HepG2 (cell line): ENCODE results near the gene ZNF451. TPM values are rescaled to one million over a fixed set of nuclear protein-coding genes. Genes with fewer than 3 reads are reported as not detected.
A peak's percentile ranks its signal among the peaks of the same experiment; 100 is the strongest.

Experiments used
- ATF7 ChIP-seq, 2 experiments: fragments of 450-650 bp in 1 of 2; sonication (generic) in 1 of 2; formaldehyde crosslinking in 1 of 2; IDR thresholded peaks; 2 replicates each; pipeline versions ENCODE4 v1.4.0 to v1.6.1; 2016 to 2020; ENCODE audit warnings: antibody characterized with exemption in 1 of 2, mild to moderate bottlenecking in 1 of 2, missing genetic modification reagents in 1 of 2
- CBX2 ChIP-seq, 2 experiments: fragments of 200-600 bp in 1 of 2; sonication (generic); formaldehyde crosslinking in 1 of 2; IDR thresholded peaks; 2 replicates each; pipeline versions ENCODE4 v1.7.0 to v1.8.1; 2018 to 2022; ENCODE audit warnings: low read depth in 2 of 2, low read length in 1 of 2, mild to moderate bottlenecking in 1 of 2, missing genetic modification reagents in 1 of 2
- HOXA5 ChIP-seq: sonication (generic); formaldehyde crosslinking; IDR thresholded peaks from 2 replicates; pipeline ENCODE4 v1.4.0; 2020; ENCODE audit warnings: missing genetic modification reagents
- MED13 ChIP-seq: sonication (generic); formaldehyde crosslinking; IDR thresholded peaks from 2 replicates; pipeline ENCODE4 v1.5.0; 2020; ENCODE audit warnings: missing genetic modification reagents
- MED8 ChIP-seq: sonication (generic); formaldehyde crosslinking; IDR thresholded peaks from 2 replicates; pipeline ENCODE4 v1.8.1; 2023; ENCODE audit warnings: mild to moderate bottlenecking, missing genetic modification reagents; ENCODE audit not compliant: insufficient replicate concordance
- MIER3 ChIP-seq: IDR thresholded peaks from 2 replicates; pipeline ENCODE4 v1.6.1; 2016; ENCODE audit warnings: missing compliant biosample characterization, borderline replicate concordance
- NFIC ChIP-seq: IDR thresholded peaks from 2 replicates; pipeline ENCODE4 v1.6.1; 2012; ENCODE audit warnings: mild to moderate bottlenecking, low read length, inconsistent platforms
- PHF5A ChIP-seq: IDR thresholded peaks from one replicate; pipeline ENCODE4 v1.6.1; 2018; ENCODE audit warnings: low read depth, missing genetic modification reagents; ENCODE audit not compliant: unreplicated experiment
- SRSF4 ChIP-seq: fragments of 200-400 bp; formaldehyde crosslinking; IDR thresholded peaks from one replicate; pipeline ENCODE4 v1.6.1; 2018; ENCODE audit warnings: mild to moderate bottlenecking, low read depth, low read length, moderate library complexity; ENCODE audit not compliant: poor library complexity, severe bottlenecking
- TBP ChIP-seq: sonication (generic); formaldehyde crosslinking; IDR thresholded peaks from 2 replicates; pipeline ENCODE4 v1.5.0; 2020; ENCODE audit warnings: missing genetic modification reagents
- TBX3 ChIP-seq: fragments of 450-650 bp; IDR thresholded peaks from 2 replicates; pipeline ENCODE4 v1.6.1; 2017; ENCODE audit warnings: antibody characterized with exemption, mild to moderate bottlenecking, inconsistent platforms, borderline replicate concordance
- U2AF2 ChIP-seq: fragments of 200-400 bp; formaldehyde crosslinking; IDR thresholded peaks from 2 replicates; pipeline ENCODE4 v1.6.1; 2017; ENCODE audit warnings: low read depth, mild to moderate bottlenecking, low read length
- ZFY ChIP-seq: sonication (generic); formaldehyde crosslinking; IDR thresholded peaks from 2 replicates; pipeline ENCODE4 v1.4.0; 2020; ENCODE audit warnings: missing genetic modification reagents
- ZNF235 ChIP-seq: sonication (generic); formaldehyde crosslinking; IDR thresholded peaks from 2 replicates; pipeline ENCODE4 v1.8.1; 2023; ENCODE audit warnings: mild to moderate bottlenecking, missing genetic modification reagents, borderline replicate concordance
- ZNF350 ChIP-seq: sonication (generic); formaldehyde crosslinking; IDR thresholded peaks from 2 replicates; pipeline ENCODE4 v1.4.0; 2020; ENCODE audit warnings: mild to moderate bottlenecking, low read depth, missing genetic modification reagents, borderline replicate concordance
- ZNF773 ChIP-seq: sonication (generic); formaldehyde crosslinking; IDR thresholded peaks from 2 replicates; pipeline ENCODE4 v1.4.0; 2020; ENCODE audit warnings: missing genetic modification reagents, borderline replicate concordance
- ZNF782 ChIP-seq: sonication (generic); formaldehyde crosslinking; IDR thresholded peaks from 2 replicates; pipeline ENCODE4 v1.4.0; 2020; ENCODE audit warnings: missing genetic modification reagents, mild to moderate bottlenecking, borderline replicate concordance
- polyA plus RNA-seq, 8 experiments: library from polyadenylated mRNA; depleted of rRNA in 3 of 8; stranded (reverse) in 7 of 8; unstranded in 1 of 8; fragments of >200 nt; fragmentation: Illumina TruSeq in 4 of 8; extraction: Trizol in 4 of 8; gene quantifications; 2 replicates each; pipeline versions ENCODE4 v1.2.1 to v1.2.3, GENCODE V29; 2011 to 2016; ENCODE audit warnings: low read depth in 4 of 8, missing spikeins in 1 of 8, mixed read lengths in 1 of 8; ENCODE audit not compliant: insufficient read depth in 1 of 8
- total RNA-seq, 5 experiments: library from RNA; depleted of rRNA; stranded (reverse); fragments of >200 nt; fragmentation: Illumina TruSeq; extraction: Trizol; gene quantifications; 2 replicates each; pipeline ENCODE4 v1.2.3, GENCODE V29; 2016; ENCODE audit warnings: low read depth in 1 of 5
- TF ChIP-seq, protein P1 (sequence below): IDR thresholded peaks from 2 replicates; pipeline ENCODE4 v1.6.1; 2016; ENCODE audit warnings: missing genetic modification reagents, missing compliant biosample characterization
- TF ChIP-seq, protein P2 (sequence below): sonication (generic); formaldehyde crosslinking; IDR thresholded peaks from 2 replicates; pipeline ENCODE4 v1.5.0; 2020; ENCODE audit warnings: mild to moderate bottlenecking, missing genetic modification reagents, borderline replicate concordance
- TF ChIP-seq, protein P3 (sequence below): sonication (generic); formaldehyde crosslinking; conservative IDR thresholded peaks from 2 replicates; pipeline ENCODE4 v1.8.0; 2022; ENCODE audit warnings: low read depth, missing genetic modification reagents

The ZNF451 gene
- total and polyA plus RNA-seq, 2 of the 13 experiments (the other 11 are each of a cell fraction or from before 2014, with no cell fraction given) = 32.1 to 65.7 TPM

DNA sequence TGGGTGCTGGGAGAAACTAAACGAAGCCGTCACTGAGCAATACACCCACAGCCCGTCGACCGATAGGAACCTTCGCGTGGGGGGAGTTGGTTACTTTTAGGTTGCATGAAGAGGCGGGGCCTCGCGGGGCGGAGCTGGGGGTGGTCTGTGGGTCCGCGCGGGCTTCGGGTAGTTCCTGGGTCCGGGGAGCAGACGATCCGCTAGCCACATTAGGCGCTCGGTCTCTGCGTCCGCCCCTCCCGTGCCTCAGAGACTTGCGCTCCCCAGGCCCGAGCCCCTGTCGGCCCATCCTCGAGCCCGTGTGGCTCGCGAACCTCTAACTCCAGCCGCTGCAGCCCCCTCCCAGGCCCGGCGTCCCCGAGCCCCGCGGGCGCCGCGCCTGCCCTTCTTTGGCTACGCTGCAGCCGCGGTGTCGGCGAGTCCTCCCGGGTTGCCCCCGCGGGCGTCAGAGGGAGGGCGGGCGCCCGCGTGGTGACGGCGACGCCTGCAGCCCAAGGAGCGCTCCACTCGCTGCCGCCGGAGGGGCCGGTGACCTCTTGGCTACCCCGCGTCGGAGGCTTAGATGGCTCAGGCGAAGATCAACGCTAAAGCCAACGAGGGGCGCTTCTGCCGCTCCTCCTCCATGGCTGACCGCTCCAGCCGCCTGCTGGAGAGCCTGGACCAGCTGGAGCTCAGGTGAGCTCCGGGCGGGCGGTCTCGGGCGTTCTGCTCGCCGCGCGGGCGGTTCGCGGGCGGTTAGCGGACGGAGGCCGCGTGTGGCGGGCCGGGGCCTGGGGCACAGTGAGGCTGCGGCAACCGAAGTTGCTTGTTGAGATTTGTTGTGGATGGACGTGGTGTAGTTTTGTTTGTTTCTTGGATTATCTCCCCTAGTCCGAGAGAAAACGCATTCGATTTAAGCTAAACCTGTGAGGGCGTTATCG, 82.4 kb downstream of the ZNF451 start, which contains the start of gene BAG2 (continued):
- TF ChIP-seq, protein P1, sequence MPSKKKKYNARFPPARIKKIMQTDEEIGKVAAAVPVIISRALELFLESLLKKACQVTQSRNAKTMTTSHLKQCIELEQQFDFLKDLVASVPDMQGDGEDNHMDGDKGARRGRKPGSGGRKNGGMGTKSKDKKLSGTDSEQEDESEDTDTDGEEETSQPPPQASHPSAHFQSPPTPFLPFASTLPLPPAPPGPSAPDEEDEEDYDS (CRISPR knock-in tag) = peak; percentile 88
- peak; percentile 86 for TF ChIP-seq MED8 (CRISPR knock-in tag)
- TF ChIP-seq PHF5A (CRISPR knock-in tag) = peak; percentile 15
- peak; percentile 15; the same call in 1 of the 2 replicates for TF ChIP-seq ZNF350 (CRISPR knock-in tag)
- TF ChIP-seq MIER3 = peak; percentile 36; the same call in 1 of the 2 replicates
- no peak for TF ChIP-seq U2AF2
- peak; percentile 52 for TF ChIP-seq SRSF4
- no peak for TF ChIP-seq TBX3
- peak; percentile 92 for TF ChIP-seq ZNF235 (CRISPR knock-in tag)
- TF ChIP-seq HOXA5 (CRISPR knock-in tag) = peak; percentile 94
- peak; percentile 82; the same call in 1 of the 2 replicates for TF ChIP-seq TBP (CRISPR knock-in tag)
- no peak; the same call in 1 of the 2 replicates for TF ChIP-seq NFIC
- TF ChIP-seq ZNF773 (CRISPR knock-in tag) = peak; percentile 65; the same call in 1 of the 2 replicates
- no peak for TF ChIP-seq CBX2 (IDR thresholded peaks at IDR 0.05; ENCODE audit: low read depth, low read length)
- no peak for TF ChIP-seq CBX2 (CRISPR knock-in tag; IDR thresholded peaks at IDR 0.05; ENCODE audit: low read depth)
- TF ChIP-seq ATF7 (IDR thresholded peaks at IDR 0.05) = 0 out of 2 replicates have a peak, but pooled peaks have one; percentile 3
- TF ChIP-seq ATF7 (CRISPR knock-in tag; IDR thresholded peaks at IDR 0.05) = no peak; the same call in 1 of the 2 replicates
- TF ChIP-seq, protein P2, sequence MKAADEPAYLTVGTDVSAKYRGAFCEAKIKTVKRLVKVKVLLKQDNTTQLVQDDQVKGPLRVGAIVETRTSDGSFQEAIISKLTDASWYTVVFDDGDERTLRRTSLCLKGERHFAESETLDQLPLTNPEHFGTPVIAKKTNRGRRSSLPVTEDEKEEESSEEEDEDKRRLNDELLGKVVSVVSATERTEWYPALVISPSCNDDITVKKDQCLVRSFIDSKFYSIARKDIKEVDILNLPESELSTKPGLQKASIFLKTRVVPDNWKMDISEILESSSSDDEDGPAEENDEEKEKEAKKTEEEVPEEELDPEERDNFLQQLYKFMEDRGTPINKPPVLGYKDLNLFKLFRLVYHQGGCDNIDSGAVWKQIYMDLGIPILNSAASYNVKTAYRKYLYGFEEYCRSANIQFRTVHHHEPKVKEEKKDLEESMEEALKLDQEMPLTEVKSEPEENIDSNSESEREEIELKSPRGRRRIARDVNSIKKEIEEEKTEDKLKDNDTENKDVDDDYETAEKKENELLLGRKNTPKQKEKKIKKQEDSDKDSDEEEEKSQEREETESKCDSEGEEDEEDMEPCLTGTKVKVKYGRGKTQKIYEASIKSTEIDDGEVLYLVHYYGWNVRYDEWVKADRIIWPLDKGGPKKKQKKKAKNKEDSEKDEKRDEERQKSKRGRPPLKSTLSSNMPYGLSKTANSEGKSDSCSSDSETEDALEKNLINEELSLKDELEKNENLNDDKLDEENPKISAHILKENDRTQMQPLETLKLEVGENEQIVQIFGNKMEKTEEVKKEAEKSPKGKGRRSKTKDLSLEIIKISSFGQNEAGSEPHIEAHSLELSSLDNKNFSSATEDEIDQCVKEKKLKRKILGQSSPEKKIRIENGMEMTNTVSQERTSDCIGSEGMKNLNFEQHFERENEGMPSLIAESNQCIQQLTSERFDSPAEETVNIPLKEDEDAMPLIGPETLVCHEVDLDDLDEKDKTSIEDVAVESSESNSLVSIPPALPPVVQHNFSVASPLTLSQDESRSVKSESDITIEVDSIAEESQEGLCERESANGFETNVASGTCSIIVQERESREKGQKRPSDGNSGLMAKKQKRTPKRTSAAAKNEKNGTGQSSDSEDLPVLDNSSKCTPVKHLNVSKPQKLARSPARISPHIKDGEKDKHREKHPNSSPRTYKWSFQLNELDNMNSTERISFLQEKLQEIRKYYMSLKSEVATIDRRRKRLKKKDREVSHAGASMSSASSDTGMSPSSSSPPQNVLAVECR (CRISPR knock-in tag) = peak; percentile 88
- TF ChIP-seq ZNF782 (CRISPR knock-in tag) = no peak; the same call in 1 of the 2 replicates
- peak; percentile 95 for TF ChIP-seq ZFY (CRISPR knock-in tag)
- TF ChIP-seq, protein P3, sequence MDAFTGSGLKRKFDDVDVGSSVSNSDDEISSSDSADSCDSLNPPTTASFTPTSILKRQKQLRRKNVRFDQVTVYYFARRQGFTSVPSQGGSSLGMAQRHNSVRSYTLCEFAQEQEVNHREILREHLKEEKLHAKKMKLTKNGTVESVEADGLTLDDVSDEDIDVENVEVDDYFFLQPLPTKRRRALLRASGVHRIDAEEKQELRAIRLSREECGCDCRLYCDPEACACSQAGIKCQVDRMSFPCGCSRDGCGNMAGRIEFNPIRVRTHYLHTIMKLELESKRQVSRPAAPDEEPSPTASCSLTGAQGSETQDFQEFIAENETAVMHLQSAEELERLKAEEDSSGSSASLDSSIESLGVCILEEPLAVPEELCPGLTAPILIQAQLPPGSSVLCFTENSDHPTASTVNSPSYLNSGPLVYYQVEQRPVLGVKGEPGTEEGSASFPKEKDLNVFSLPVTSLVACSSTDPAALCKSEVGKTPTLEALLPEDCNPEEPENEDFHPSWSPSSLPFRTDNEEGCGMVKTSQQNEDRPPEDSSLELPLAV = 0 out of 2 replicates have a peak, but pooled peaks have one; percentile 22
- peak; percentile 92 for TF ChIP-seq MED13
